Measurements from ENCODE around the gene SPTLC2.
"Not testable (repeated sequence)": the region's sequence is repeated elsewhere in the genome, so short reads cannot be mapped to it uniquely, and the experiment has no call there.

Gene SPTLC2

GRCh38 chr14:77622366-77622961, 6.0 kb upstream of the SPTLC2 start:
- DNase-seq = no peak

GRCh38 chr14:77620222-77620870, 3.9 kb upstream of the SPTLC2 start:
- no peak for DNase-seq

GRCh38 chr14:77618381-77618970, 2.0 kb upstream of the SPTLC2 start:
- no peak for DNase-seq

GRCh38 chr14:77616133-77616453, 344 bp downstream of the SPTLC2 start:
- no peak for DNase-seq

- DNase-seq = no peak
Observed at GRCh38 chr14:77615361-77616132, 890 bp downstream of the SPTLC2 start.

GRCh38 chr14:77613201-77613600, 3.2 kb downstream of the SPTLC2 start:
- no peak for DNase-seq

GRCh38 chr14:77612011-77612620, 4.3 kb downstream of the SPTLC2 start:
- no peak for DNase-seq

- no peak for DNase-seq
Observed at GRCh38 chr14:77610553-77610952, 5.9 kb downstream of the SPTLC2 start.

- DNase-seq = no peak
Observed at GRCh38 chr14:77609922-77610321, 6.5 kb downstream of the SPTLC2 start.

- DNase-seq = no peak
Observed at GRCh38 chr14:77607741-77608302, 8.6 kb downstream of the SPTLC2 start.

- no peak for DNase-seq
Observed at GRCh38 chr14:77605392-77605972, 11.0 kb downstream of the SPTLC2 start.

GRCh38 chr14:77603654-77604255, 12.7 kb downstream of the SPTLC2 start:
- DNase-seq = no peak

GRCh38 chr14:77603031-77603430, 13.4 kb downstream of the SPTLC2 start:
- no peak for DNase-seq

GRCh38 chr14:77601846-77602619, 14.4 kb downstream of the SPTLC2 start:
- no peak for DNase-seq

GRCh38 chr14:77599889-77600288, 16.5 kb downstream of the SPTLC2 start:
- DNase-seq = no peak

GRCh38 chr14:77598366-77599070, 17.9 kb downstream of the SPTLC2 start:
- DNase-seq = no peak

GRCh38 chr14:77593501-77593961, 22.9 kb downstream of the SPTLC2 start:
- no peak for DNase-seq

GRCh38 chr14:77590845-77591485, 25.5 kb downstream of the SPTLC2 start:
- no peak for DNase-seq

GRCh38 chr14:77589099-77589498, 27.3 kb downstream of the SPTLC2 start:
- no peak for DNase-seq

- DNase-seq = not testable (repeated sequence)
Observed at GRCh38 chr14:77588411-77589025, 27.9 kb downstream of the SPTLC2 start.
